Activated T-cell treated with anti-CD3 and anti-CD28 coated beads, Interleukin-2, amount 50 U/mL, for 72 hours (primary cell): ENCODE results near the gene DOCK4. TPM values are rescaled to one million over a fixed set of nuclear protein-coding genes. Genes with fewer than 3 reads are reported as not detected.

Experiments
- ATAC-seq, 2 donors: fragments of 150-1000 bp; cut with Tn5 transposase; replicated peaks in 1 of 2; 2 replicates each; pipeline ENCODE4 v1.10.0; 2021; ENCODE audit warnings: moderate library complexity in 2 of 2, mild to moderate bottlenecking in 1 of 2
- DNase-seq, 2 donors: peaks; one replicate each; pipeline ENCODE4 v3.0.0; 2021 to 2022; ENCODE audit warnings: mixed read lengths in 1 of 2
- H3K27ac Mint-ChIP-seq: one replicate; pipeline ENCODE4 v1.8.0; 2022; ENCODE audit warnings: mild to moderate bottlenecking, moderate library complexity, mixed read lengths
- H3K27me3 Mint-ChIP-seq: one replicate; pipeline ENCODE4 v1.8.0; 2022; ENCODE audit warnings: low read depth, mixed read lengths
- H3K36me3 Mint-ChIP-seq, 2 donors: one replicate each; pipeline ENCODE4 v1.8.0; 2022; ENCODE audit warnings: mixed read lengths in 2 of 2, mild to moderate bottlenecking in 1 of 2; ENCODE audit not compliant: insufficient read depth in 2 of 2
- H3K4me1 Mint-ChIP-seq: one replicate; pipeline ENCODE4 v1.8.0; 2022; ENCODE audit warnings: low read depth, mixed read lengths
- H3K4me3 Mint-ChIP-seq, 2 donors: one replicate each; pipeline ENCODE4 v1.8.0; 2022; ENCODE audit warnings: mild to moderate bottlenecking in 2 of 2, mixed read lengths in 2 of 2, moderate library complexity in 2 of 2
- H3K9me3 Mint-ChIP-seq, 2 donors: one replicate each; pipeline ENCODE4 v1.8.0; 2022; ENCODE audit warnings: mixed read lengths in 2 of 2
- total RNA-seq, 2 donors: library from RNA; stranded (reverse); gene quantifications; one replicate each; pipeline ENCODE4 v1.2.3, GENCODE V29; 2022

The DOCK4 gene
- total RNA-seq, 2 donors from 2014 or later, result 0.29 to 0.53 TPM

- DNase-seq (no peak), ATAC-seq (no peak)
- peaks cover 0 to 3% of the 10 kb centered on the region in 2 donors for H3K9me3 Mint-ChIP-seq
- no peak overlapping the region for H3K27ac Mint-ChIP-seq
- peaks cover 13% of the 10 kb centered on the region for H3K27me3 Mint-ChIP-seq
- no peaks in the 10 kb centered on the region for H3K36me3 Mint-ChIP-seq
- H3K4me3 Mint-ChIP-seq, result no peak overlapping the region
- no peaks in the 10 kb centered on the region for H3K4me1 Mint-ChIP-seq
Observed at GRCh38 chr7:112074464-112074863, 131.7 kb downstream of the DOCK4 start.

- Mint-ChIP-seq H3K36me3 (no peaks in the 10 kb centered on the region), H3K4me3 (no peak overlapping the region), H3K4me1 (no peaks in the 10 kb centered on the region), H3K9me3 (peaks cover 0 to 3% of the 10 kb centered on the region in 2 donors), H3K27ac (no peak overlapping the region), H3K27me3 (peaks cover 13% of the 10 kb centered on the region)
- ATAC-seq (no peak), DNase-seq (no peak)
Observed at GRCh38 chr7:112073530-112073929, 132.7 kb downstream of the DOCK4 start.

GRCh38 chr7:112072541-112073245, 133.5 kb downstream of the DOCK4 start:
- H3K36me3 Mint-ChIP-seq, result no peaks in the 10 kb centered on the region
- DNase-seq (no peak), ATAC-seq (no peak)
- H3K27ac Mint-ChIP-seq, result no peak overlapping the region
- no peaks in the 10 kb centered on the region for H3K4me1 Mint-ChIP-seq
- H3K9me3 Mint-ChIP-seq, result peaks cover 0 to 3% of the 10 kb centered on the region in 2 donors
- peaks cover 13% of the 10 kb centered on the region for H3K27me3 Mint-ChIP-seq
- H3K4me3 Mint-ChIP-seq, result no peak overlapping the region

GRCh38 chr7:112071856-112072255, 134.3 kb downstream of the DOCK4 start:
- Mint-ChIP-seq H3K4me3 (no peak overlapping the region), H3K27me3 (peaks cover 13% of the 10 kb centered on the region), H3K27ac (no peak overlapping the region), H3K9me3 (peaks cover 0 to 3% of the 10 kb centered on the region in 2 donors), H3K36me3 (no peaks in the 10 kb centered on the region), H3K4me1 (no peaks in the 10 kb centered on the region)
- DNase-seq, result no peak
- no peak for ATAC-seq

- Mint-ChIP-seq H3K36me3 (no peaks in the 10 kb centered on the region), H3K4me3 (no peak overlapping the region), H3K9me3 (peaks cover 0 to 3% of the 10 kb centered on the region in 2 donors), H3K27me3 (peaks cover 13% of the 10 kb centered on the region), H3K27ac (no peak overlapping the region), H3K4me1 (no peaks in the 10 kb centered on the region)
- DNase-seq, result no peak
- ATAC-seq, result no peak
Observed at GRCh38 chr7:112070674-112071256, 135.4 kb downstream of the DOCK4 start.

- H3K27me3 Mint-ChIP-seq, result peaks cover 10% of the 10 kb centered on the region
- DNase-seq (no peak), ATAC-seq (no peak)
- H3K4me1 Mint-ChIP-seq, result no peaks in the 10 kb centered on the region
- peaks cover 0 to 1% of the 10 kb centered on the region in 2 donors for H3K9me3 Mint-ChIP-seq
- H3K4me3 Mint-ChIP-seq, result no peak overlapping the region
- H3K36me3 Mint-ChIP-seq, result no peaks in the 10 kb centered on the region
- H3K27ac Mint-ChIP-seq, result no peak overlapping the region
Observed at GRCh38 chr7:112069879-112070321, 136.3 kb downstream of the DOCK4 start.

- ATAC-seq (no peak), DNase-seq (no peak)
- Mint-ChIP-seq H3K27ac (no peak overlapping the region), H3K9me3 (no peaks in the 10 kb centered on the region), H3K4me1 (no peaks in the 10 kb centered on the region), H3K27me3 (peaks cover 6% of the 10 kb centered on the region), H3K36me3 (no peaks in the 10 kb centered on the region), H3K4me3 (no peak overlapping the region)
Observed at GRCh38 chr7:112068967-112069366, 137.2 kb downstream of the DOCK4 start.

- H3K4me1 Mint-ChIP-seq, result no peaks in the 10 kb centered on the region
- peaks cover 6% of the 10 kb centered on the region for H3K27me3 Mint-ChIP-seq
- H3K4me3 Mint-ChIP-seq, result no peak overlapping the region
- ATAC-seq, result no peak
- no peaks in the 10 kb centered on the region for H3K36me3 Mint-ChIP-seq
- DNase-seq, result no peak
- H3K27ac Mint-ChIP-seq, result no peak overlapping the region
- H3K9me3 Mint-ChIP-seq, result no peaks in the 10 kb centered on the region
Observed at GRCh38 chr7:112067632-112068540, 138.3 kb downstream of the DOCK4 start.

- Mint-ChIP-seq H3K36me3 (no peaks in the 10 kb centered on the region), H3K4me3 (no peak overlapping the region), H3K4me1 (no peaks in the 10 kb centered on the region), H3K27me3 (peaks cover 6% of the 10 kb centered on the region), H3K27ac (no peak overlapping the region), H3K9me3 (no peaks in the 10 kb centered on the region)
- ATAC-seq (no peak), DNase-seq (no peak)
Observed at GRCh38 chr7:112067200-112067599, 139.0 kb downstream of the DOCK4 start.

GRCh38 chr7:112065758-112066157, 140.4 kb downstream of the DOCK4 start:
- no peak overlapping the region for H3K27ac Mint-ChIP-seq
- H3K36me3 Mint-ChIP-seq, result no peaks in the 10 kb centered on the region
- ATAC-seq (no peak), DNase-seq (no peak)
- H3K4me1 Mint-ChIP-seq, result no peaks in the 10 kb centered on the region
- no peak overlapping the region for H3K4me3 Mint-ChIP-seq
- no peaks in the 10 kb centered on the region for H3K9me3 Mint-ChIP-seq
- H3K27me3 Mint-ChIP-seq, result peaks cover 6% of the 10 kb centered on the region

GRCh38 chr7:112064627-112065385, 141.4 kb downstream of the DOCK4 start:
- Mint-ChIP-seq H3K4me1 (no peaks in the 10 kb centered on the region), H3K9me3 (no peaks in the 10 kb centered on the region), H3K36me3 (no peaks in the 10 kb centered on the region), H3K27ac (no peak overlapping the region), H3K27me3 (peaks cover 2% of the 10 kb centered on the region), H3K4me3 (no peak overlapping the region)
- no peak for ATAC-seq
- no peak for DNase-seq

- no peak for ATAC-seq
- H3K36me3 Mint-ChIP-seq, result no peaks in the 10 kb centered on the region
Observed at GRCh38 chr7:112063974-112064373, 142.2 kb downstream of the DOCK4 start.

More at GRCh38 chr7:112063974-112064373, 142.2 kb downstream of the DOCK4 start:
- Mint-ChIP-seq H3K4me3 (no peak overlapping the region), H3K27ac (no peak overlapping the region), H3K4me1 (no peaks in the 10 kb centered on the region), H3K9me3 (no peaks in the 10 kb centered on the region), H3K27me3 (peaks cover 5% of the 10 kb centered on the region)
- DNase-seq, result no peak
